ENCODE results near the gene TTLL7. TPM values are rescaled to one million over a fixed set of nuclear protein-coding genes. Genes with fewer than 3 reads are reported as not detected.
"Not testable (repeated sequence)": the region's sequence is repeated elsewhere in the genome, so short reads cannot be mapped to it uniquely, and the experiment has no call there.

Gene TTLL7
- total RNA-seq, 2 experiments from 2014 or later = 2.9 to 5.3 TPM

DNA sequence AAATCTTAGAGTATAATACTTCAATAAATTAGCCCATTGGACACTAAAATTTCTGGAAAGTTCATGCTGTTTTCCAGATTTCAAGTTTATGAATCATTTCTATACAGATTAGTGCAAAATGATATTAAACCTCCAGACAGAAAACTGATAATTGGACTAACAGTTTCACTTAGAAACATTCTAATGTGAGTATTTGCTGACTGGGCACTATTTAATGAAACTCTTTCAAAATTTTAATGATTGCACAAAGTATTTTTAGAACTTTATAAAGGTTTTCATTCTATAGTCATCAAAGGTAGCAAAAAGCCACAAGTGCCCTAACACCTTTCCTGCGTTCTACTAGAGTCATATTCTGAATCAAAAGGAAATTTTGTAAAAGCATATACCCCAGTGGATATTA lies 81.0 kb downstream of the TTLL7 start:
- Mint-ChIP-seq H3K27me3 (no peaks in the 10 kb centered on the region), H3K27ac (no peak overlapping the region), H3K36me3 (no peaks in the 10 kb centered on the region), H3K9me3 (ENCODE audit: low read depth) (no peaks in the 10 kb centered on the region), H3K4me1 (no peaks in the 10 kb centered on the region), H3K4me3 (no peak overlapping the region)
- CTCF ChIA-PET = interaction anchor here (1.4 kb wide), 1 partner anchor 13 kb away, joined by 3 read pairs; no protein-coding TSS in a partner anchor
- DNase-seq = no peak
- ATAC-seq = no peak

DNA sequence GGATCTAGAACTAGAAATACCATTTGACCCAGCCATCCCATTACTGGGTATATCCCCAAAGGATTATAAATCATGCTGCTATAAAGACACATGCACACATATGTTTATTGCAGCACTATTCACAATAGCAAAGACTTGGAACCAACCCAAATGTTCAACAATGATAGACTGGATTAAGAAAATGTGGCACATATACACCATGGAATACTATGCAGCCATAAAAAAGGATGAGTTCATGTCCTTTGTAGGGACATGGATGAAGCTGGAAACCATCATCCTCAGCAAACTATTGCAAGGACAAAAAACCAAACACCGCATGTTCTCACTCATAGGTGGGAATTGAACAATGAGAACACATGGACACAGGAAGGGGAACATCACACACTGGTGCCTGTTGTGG lies 82.8 kb downstream of the TTLL7 start:
- H3K27ac Mint-ChIP-seq; H3K4me3 Mint-ChIP-seq; H3K4me1 Mint-ChIP-seq; H3K27me3 Mint-ChIP-seq; ATAC-seq; DNase-seq; H3K36me3 Mint-ChIP-seq; H3K9me3 Mint-ChIP-seq (ENCODE audit: low read depth); CTCF ChIA-PET: not testable (repeated sequence)

DNA sequence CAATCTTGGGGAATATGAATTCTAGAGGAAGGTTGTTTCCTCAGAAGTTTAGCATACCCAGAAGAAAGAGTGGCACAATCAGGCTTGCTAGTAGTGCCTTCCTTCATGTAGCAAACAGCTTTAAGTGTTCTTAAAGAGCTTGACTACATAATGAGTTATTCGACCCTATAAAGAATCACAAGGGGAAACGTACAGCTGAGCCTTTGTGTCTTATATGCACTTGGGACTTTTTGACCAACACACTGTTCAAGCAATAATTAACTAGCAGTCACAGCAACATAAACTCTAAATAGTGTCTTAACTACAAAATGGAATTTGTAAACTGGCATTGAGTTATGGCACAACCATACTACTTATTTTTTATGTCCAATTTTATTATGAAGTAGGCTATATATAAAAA lies 86.1 kb downstream of the TTLL7 start:
- H3K4me3 Mint-ChIP-seq = no peak overlapping the region
- H3K9me3 Mint-ChIP-seq (ENCODE audit: low read depth) = no peaks in the 10 kb centered on the region
- CTCF ChIA-PET = no interaction called here
- ATAC-seq (no peak), DNase-seq (no peak)
- peaks cover 18% of the 10 kb centered on the region for H3K27me3 Mint-ChIP-seq
- H3K4me1 Mint-ChIP-seq = no peaks in the 10 kb centered on the region
- H3K27ac Mint-ChIP-seq = no peak overlapping the region
- no peaks in the 10 kb centered on the region for H3K36me3 Mint-ChIP-seq

DNA sequence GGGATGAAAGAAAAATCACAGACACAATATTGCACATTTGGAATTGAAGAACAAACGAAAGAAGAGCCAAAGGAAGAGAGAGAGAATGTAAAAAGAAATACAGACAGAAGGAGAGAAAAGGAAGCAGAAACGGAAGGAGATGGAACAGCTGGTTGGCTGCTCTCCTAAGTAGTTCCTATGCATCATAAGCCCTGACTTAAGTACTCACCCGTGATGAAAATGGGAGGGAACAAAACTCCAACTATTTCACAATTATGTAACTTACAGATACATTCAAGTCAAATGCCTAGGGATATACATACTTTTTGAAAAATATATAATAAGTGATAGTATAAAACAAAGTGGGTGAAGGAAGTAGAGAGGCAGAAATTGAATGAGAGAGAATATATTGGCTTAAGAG lies 88.5 kb downstream of the TTLL7 start:
- no peaks in the 10 kb centered on the region for H3K36me3 Mint-ChIP-seq
- H3K27me3 Mint-ChIP-seq = peaks cover 23% of the 10 kb centered on the region
- ATAC-seq (no peak), DNase-seq (no peak)
- no peaks in the 10 kb centered on the region for H3K9me3 Mint-ChIP-seq (ENCODE audit: low read depth)
- no peak overlapping the region for H3K27ac Mint-ChIP-seq
- H3K4me3 Mint-ChIP-seq = no peak overlapping the region
- no peaks in the 10 kb centered on the region for H3K4me1 Mint-ChIP-seq
- CTCF ChIA-PET = no interaction called here

GRCh38 chr1:83909687-83910086 lies 89.2 kb downstream of the TTLL7 start:
- H3K27ac Mint-ChIP-seq = no peak overlapping the region
- no peak overlapping the region for H3K4me3 Mint-ChIP-seq
- CTCF ChIA-PET = interaction anchor here (0.7 to 0.9 kb wide), 3 partner anchors 10 to 523 kb away, joined by 3 read pairs; no protein-coding TSS in a partner anchor
- H3K4me1 Mint-ChIP-seq = no peaks in the 10 kb centered on the region
- H3K36me3 Mint-ChIP-seq = no peaks in the 10 kb centered on the region
- DNase-seq = no peak
- H3K9me3 Mint-ChIP-seq (ENCODE audit: low read depth) = no peaks in the 10 kb centered on the region
- ATAC-seq = no peak
- H3K27me3 Mint-ChIP-seq = peaks cover 23% of the 10 kb centered on the region

DNA sequence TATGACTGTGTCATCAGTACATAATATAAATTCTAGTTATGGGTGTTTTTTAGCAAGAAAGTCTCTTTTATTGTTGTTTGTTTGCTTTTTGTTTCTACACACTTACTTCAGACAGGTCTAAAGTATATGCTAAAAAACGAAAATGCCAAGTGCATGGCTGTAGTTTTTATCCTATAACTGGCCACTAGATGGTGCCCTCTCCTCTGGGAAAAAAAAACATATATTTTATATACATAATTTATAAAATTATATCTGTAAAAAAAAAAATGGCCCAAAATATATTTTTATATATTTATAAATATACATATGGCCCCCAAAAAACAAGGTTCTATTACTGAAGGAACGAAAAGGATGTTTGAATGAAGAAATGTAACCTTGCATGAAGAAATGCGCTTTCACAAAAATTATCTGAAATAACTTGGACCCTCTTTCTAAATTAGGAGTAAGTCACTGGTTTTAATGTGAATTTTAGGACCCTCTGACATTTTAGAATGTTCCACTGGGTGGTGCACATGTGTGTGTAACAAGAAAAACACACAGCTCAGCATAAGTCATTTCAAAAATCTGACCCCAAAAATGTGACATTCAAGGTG lies 93.5 kb downstream of the TTLL7 start:
- no peak for ATAC-seq
- Mint-ChIP-seq H3K9me3 (ENCODE audit: low read depth) (no peaks in the 10 kb centered on the region), H3K4me1 (peaks cover 2% of the 10 kb centered on the region), H3K4me3 (no peak overlapping the region), H3K36me3 (no peaks in the 10 kb centered on the region), H3K27me3 (peaks cover 19% of the 10 kb centered on the region), H3K27ac (no peak overlapping the region)
- no peak for DNase-seq
- CTCF ChIA-PET = interaction anchor here (0.7 to 2.0 kb wide), 4 partner anchors 12 to 530 kb away, joined by 3 to 5 read pairs (median 4); no protein-coding TSS in a partner anchor

GRCh38 chr1:83901547-83902155 lies 97.3 kb downstream of the TTLL7 start:
- H3K36me3 Mint-ChIP-seq = no peaks in the 10 kb centered on the region
- H3K4me3 Mint-ChIP-seq = no peak overlapping the region
- H3K27me3 Mint-ChIP-seq = peaks cover 2% of the 10 kb centered on the region
- H3K27ac Mint-ChIP-seq = no peak overlapping the region
- H3K4me1 Mint-ChIP-seq = peaks cover 2% of the 10 kb centered on the region
- ATAC-seq = no peak
- no peaks in the 10 kb centered on the region for H3K9me3 Mint-ChIP-seq (ENCODE audit: low read depth)
- DNase-seq = no peak
- CTCF ChIA-PET = no interaction called here

DNA sequence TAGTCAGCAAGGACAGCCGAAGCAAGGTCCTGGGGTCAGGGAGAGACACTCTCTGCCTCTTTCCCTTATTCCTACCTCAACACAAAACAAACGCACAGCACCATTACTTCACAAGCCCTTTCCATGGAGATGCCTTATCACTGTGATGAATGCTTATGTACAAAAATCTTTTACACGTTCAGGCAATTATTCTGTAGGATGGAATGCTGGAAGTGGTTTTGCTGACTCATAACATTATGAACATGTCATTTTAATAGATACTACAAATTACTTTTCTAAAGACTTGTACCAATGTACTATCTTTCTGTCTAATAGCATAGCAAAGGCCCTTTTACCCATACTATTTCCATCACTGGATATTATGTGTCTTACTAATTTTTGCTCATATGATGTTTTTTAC lies 98.4 kb downstream of the TTLL7 start:
- ATAC-seq (no peak), DNase-seq (no peak)
- CTCF ChIA-PET = interaction anchor here (0.7 kb wide), 1 partner anchor 9 kb away, joined by 3 read pairs; no protein-coding TSS in a partner anchor
- Mint-ChIP-seq H3K4me1 (peaks cover 2% of the 10 kb centered on the region), H3K27ac (no peak overlapping the region), H3K36me3 (no peaks in the 10 kb centered on the region), H3K27me3 (peaks cover 7% of the 10 kb centered on the region), H3K4me3 (no peak overlapping the region), H3K9me3 (ENCODE audit: low read depth) (no peaks in the 10 kb centered on the region)

- peaks cover 11% of the 10 kb centered on the region for H3K27me3 Mint-ChIP-seq
These were observed 101.4 kb downstream of the TTLL7 start for GRCh38 chr1:83897516-83897915.

DNA sequence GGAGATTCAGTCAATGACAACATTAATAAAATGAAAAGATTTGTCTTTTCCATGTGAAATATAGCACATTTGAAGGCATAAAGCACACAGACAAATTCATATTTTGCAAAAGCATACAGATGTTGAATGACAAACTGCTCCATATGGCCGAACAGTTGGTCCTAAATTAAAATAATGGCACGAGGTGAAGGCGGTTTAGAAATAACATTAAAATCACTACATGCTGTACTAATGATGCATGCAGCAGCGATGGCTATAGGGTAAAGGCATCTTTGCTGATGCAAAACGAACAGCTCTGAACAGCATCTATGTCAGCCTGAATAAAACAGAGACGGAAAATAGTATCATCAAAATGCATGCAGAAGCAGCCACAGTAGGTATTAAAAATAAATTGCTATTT lies 102.6 kb downstream of the TTLL7 start:
- no peak for ATAC-seq
- CTCF ChIA-PET = interaction anchor here (1.1 kb wide), 1 partner anchor 11 kb away, joined by 3 read pairs; no protein-coding TSS in a partner anchor
- peaks cover 11% of the 10 kb centered on the region for H3K27me3 Mint-ChIP-seq
- no peak overlapping the region for H3K27ac Mint-ChIP-seq
- H3K9me3 Mint-ChIP-seq (ENCODE audit: low read depth) = no peaks in the 10 kb centered on the region
- DNase-seq = no peak
- H3K4me1 Mint-ChIP-seq = peaks cover 2% of the 10 kb centered on the region
- H3K4me3 Mint-ChIP-seq = no peak overlapping the region
- no peaks in the 10 kb centered on the region for H3K36me3 Mint-ChIP-seq

More at GRCh38 chr1:83897516-83897915, 101.4 kb downstream of the TTLL7 start:
- ATAC-seq (no peak), DNase-seq (no peak)
- Mint-ChIP-seq H3K4me3 (no peak overlapping the region), H3K27ac (no peak overlapping the region), H3K36me3 (no peaks in the 10 kb centered on the region), H3K9me3 (ENCODE audit: low read depth) (no peaks in the 10 kb centered on the region), H3K4me1 (peaks cover 2% of the 10 kb centered on the region)
- CTCF ChIA-PET = interaction anchor here (0.6 to 0.7 kb wide), 2 partner anchors 17 to 1396 kb away, joined by 4 read pairs; no protein-coding TSS in a partner anchor

DNA sequence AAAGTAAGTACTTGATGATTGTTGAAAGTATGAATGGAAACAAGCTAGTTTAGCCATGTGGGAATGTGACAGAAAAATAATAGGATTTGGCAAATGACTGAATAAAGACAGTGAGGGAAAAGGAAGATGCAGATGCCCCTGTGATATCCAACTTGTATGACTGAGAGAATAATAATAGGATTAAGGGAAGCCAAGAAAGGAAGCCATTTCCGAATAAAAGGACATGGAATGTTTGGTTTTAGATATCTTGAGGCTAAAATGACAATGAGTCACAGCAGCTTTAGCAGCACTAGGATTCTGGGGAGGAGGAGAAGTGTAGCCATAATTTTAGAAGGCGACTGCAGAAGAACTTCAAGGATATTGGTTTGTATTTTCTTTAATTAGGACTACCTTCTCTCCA lies 109.2 kb downstream of the TTLL7 start:
- CTCF ChIA-PET = no interaction called here
- no peak overlapping the region for H3K4me3 Mint-ChIP-seq

GRCh38 chr1:83887483-83887882 lies 111.4 kb downstream of the TTLL7 start:
- Mint-ChIP-seq H3K4me3 (no peak overlapping the region), H3K9me3 (ENCODE audit: low read depth) (peaks cover 2% of the 10 kb centered on the region), H3K27ac (no peak overlapping the region), H3K36me3 (no peaks in the 10 kb centered on the region), H3K4me1 (no peaks in the 10 kb centered on the region), H3K27me3 (peaks cover 2% of the 10 kb centered on the region)
- DNase-seq = no peak
- ATAC-seq = no peak
- CTCF ChIA-PET = no interaction called here

More for the DNA sequence above, 109.2 kb downstream of the TTLL7 start:
- DNase-seq (no peak), ATAC-seq (no peak)
- Mint-ChIP-seq H3K9me3 (ENCODE audit: low read depth) (peaks cover 2% of the 10 kb centered on the region), H3K4me1 (no peaks in the 10 kb centered on the region), H3K27me3 (peaks cover 2% of the 10 kb centered on the region), H3K27ac (no peak overlapping the region), H3K36me3 (no peaks in the 10 kb centered on the region)

DNA sequence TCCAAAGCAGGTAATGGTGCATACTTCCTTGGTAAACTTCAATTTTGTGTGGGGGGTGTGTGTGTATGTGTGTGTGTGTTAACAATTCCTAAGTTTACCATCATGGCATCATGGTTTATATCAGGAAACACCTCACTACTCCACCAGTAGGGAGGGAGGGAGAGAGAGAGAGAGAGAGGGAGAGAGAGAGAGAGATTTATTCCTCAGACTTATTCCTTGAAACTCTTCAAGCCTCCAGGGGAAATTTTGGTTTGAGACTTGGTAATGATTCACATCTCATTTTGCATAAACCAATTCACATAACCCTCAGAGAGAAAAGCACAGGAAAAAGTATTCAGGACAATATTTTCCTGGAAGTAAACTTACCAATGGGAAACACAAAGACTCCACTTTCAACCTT lies 115.0 kb downstream of the TTLL7 start:
- no peak overlapping the region for H3K27ac Mint-ChIP-seq

DNA sequence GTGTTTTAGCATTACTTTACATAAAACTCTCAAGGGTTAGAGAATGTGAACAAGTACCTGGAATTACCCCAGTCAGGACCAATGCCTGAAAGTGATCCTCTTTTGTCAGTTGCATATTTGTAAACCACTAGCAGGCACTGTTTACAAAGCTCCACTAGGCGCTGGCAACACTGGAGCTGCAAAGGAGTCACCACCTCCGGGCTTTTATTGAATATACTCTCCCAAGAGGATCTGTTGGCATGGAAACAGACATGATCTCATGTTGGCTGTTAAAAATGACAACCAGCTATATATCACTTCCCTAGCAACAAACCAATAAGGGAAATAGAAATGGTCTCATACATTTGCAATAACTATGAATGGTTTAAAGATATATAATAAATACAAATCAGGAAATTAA lies 116.0 kb downstream of the TTLL7 start:
- CTCF ChIA-PET = no interaction called here
- H3K4me1 Mint-ChIP-seq = no peaks in the 10 kb centered on the region
- H3K4me3 Mint-ChIP-seq = no peak overlapping the region
- DNase-seq (no peak), ATAC-seq (no peak)
- H3K27ac Mint-ChIP-seq = no peak overlapping the region
- H3K36me3 Mint-ChIP-seq = no peaks in the 10 kb centered on the region
- no peaks in the 10 kb centered on the region for H3K27me3 Mint-ChIP-seq
- no peaks in the 10 kb centered on the region for H3K9me3 Mint-ChIP-seq (ENCODE audit: low read depth)

More for the DNA sequence above, 115.0 kb downstream of the TTLL7 start:
- Mint-ChIP-seq H3K36me3 (no peaks in the 10 kb centered on the region), H3K27me3 (no peaks in the 10 kb centered on the region), H3K4me3 (no peak overlapping the region), H3K4me1 (no peaks in the 10 kb centered on the region), H3K9me3 (ENCODE audit: low read depth) (peaks cover 2% of the 10 kb centered on the region)
- CTCF ChIA-PET = no interaction called here
- ATAC-seq = no peak
- no peak for DNase-seq

Data from activated CD8-positive, alpha-beta memory T cell treated with anti-CD3 and anti-CD28 coated beads, Interleukin-2, amount 10 ng/mL, durations not matched to agents 7 days and 5 days (primary cell).